NK-92 (cell line): ENCODE results near the gene TRAPPC5.

Source experiments
- DNase-seq: peaks from one replicate; lab custom pipeline; 2025; ENCODE audit not compliant: unreplicated experiment; lab: John Stamatoyannopoulos, UW

The TRAPPC5 gene

DNA sequence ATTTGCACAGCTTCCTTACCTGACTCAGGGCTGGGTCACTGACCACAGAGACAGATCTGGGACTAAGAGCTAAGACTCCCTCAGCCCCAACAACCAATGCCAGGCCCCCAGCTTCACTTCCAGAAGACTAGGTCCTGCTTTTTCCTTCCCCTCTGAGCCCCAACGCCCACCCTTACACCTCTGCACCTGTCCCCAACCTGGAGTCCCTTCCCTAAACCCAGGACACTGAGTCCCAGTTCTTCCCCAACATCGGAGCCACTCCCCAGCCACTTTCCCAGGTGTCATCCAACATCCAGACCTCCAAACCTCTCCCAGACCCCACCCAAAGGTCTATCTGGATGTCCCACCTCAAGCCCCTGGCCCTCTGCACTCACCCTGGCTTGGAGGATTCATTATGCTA, 18.4 kb downstream of the TRAPPC5 start:
- no peak for DNase-seq

GRCh38 chr19:7699417-7700401, 19.1 kb downstream of the TRAPPC5 start:
- DNase-seq: no peak

DNA sequence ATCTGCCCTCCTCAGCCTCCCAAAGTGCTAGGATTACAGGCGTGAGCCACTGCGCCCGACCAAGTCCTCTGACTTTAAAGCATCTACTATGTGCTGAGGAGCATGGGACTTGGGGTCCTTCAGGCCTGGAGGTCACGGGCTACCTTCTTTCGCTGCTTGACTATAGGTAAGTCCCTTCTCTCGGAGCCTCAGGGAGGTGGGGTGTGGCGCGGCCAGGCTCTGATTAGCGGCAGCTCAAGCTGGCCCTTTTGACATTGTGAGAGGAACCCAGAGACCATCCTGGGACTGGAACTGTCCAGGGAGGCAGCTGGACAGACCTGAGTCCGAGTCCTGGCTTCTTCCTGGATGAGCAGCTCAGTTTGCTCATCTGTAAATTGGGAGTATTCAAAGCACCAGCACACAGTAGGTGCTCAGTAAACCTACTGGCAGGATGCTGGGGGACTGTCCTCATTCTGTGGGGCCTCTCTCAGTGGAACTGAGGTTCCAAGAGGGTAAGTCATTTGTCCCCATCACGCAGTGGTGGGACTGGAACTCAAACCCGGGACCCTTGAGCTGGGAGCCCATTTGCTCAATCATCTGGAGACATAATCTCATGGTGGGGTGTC, 20.5 kb downstream of the TRAPPC5 start:
- DNase-seq: no peak

DNA sequence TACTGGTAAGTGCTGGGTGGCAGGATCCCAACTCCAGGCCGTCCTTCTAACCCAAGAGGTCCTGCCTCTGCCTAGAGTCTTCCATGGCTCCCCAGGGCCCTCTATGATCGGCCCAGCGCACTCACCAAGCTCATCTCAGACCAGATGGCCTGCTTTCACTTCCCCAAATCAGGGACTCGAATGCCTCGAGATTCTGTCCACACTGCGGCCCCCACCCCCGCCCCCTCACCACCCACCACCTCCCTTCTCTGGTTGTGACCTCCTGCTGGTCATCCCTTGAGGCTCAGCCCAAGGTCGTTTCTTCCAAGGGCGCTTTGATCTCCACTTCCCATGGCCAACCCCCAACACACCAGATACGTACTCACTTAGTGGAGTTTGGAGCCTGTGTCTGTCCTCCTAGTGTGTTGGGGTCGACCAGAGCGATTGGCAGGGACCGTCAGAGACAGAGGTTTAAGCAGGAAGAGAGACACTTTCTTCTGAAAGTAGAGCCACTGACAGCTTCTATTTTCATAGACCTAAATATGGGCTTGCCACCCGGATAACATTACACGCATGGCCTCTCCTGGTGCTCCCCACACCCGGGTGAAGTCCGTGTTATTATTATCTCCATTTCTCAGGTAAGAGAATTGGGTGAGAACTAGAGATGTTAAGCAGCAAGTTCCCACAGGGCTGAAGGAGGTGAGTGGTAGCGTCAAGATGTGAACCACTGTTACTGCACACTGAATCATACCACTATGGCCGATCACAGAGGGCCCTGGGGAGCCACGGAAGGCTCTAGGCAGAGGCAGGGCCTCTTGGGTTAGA, 21.2 kb downstream of the TRAPPC5 start, which contains the start of gene FCER2:
Gene FCER2 (minus strand): TSS at position 478 of the 804 bp plus-strand sequence. CDS start 2,371 bp downstream, outside the sequence.
- no peak for DNase-seq

GRCh38 chr19:7703332-7703731, 22.7 kb downstream of the TRAPPC5 start:
- DNase-seq: no peak

DNA sequence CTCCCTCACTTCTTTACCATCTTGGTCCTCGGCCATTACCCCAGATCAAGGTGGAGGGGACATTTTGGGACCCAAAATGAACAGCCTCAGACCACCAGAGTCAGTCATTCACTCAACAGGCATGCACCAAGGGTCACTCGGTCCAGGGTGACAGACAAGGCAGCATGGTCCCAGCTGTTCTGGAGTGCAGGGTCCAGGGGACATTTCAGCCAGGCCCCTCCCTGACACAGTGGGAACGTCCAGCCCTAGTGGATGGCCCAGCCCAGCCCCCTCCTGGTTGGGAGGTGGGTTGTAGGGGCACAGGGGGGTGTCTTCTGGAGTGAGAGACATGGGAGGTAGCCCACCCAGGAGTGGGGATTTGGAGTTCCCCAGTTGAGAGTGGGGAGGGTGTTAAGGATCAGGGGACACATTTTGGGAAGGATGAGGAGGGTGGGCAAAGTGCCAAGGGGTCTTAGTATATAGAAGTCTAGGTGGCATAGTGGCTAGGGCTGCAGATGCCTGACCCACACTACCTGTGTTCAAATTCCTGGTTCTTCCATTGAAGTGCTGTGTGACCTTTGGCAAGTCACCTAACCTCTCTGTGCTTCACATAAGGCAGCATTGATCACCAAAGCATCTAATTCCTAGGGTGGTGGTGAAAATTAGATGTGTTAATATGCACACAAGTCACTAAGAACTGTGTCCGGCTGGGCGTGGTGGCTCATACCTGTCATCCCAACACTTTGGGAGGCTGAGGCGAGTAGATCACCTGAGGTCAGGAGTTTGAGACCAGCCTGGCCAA, 23.8 kb downstream of the TRAPPC5 start:
- DNase-seq: no peak

- no peak for DNase-seq
Measured at GRCh38 chr19:7705387-7706187, 25.0 kb downstream of the TRAPPC5 start.

DNA sequence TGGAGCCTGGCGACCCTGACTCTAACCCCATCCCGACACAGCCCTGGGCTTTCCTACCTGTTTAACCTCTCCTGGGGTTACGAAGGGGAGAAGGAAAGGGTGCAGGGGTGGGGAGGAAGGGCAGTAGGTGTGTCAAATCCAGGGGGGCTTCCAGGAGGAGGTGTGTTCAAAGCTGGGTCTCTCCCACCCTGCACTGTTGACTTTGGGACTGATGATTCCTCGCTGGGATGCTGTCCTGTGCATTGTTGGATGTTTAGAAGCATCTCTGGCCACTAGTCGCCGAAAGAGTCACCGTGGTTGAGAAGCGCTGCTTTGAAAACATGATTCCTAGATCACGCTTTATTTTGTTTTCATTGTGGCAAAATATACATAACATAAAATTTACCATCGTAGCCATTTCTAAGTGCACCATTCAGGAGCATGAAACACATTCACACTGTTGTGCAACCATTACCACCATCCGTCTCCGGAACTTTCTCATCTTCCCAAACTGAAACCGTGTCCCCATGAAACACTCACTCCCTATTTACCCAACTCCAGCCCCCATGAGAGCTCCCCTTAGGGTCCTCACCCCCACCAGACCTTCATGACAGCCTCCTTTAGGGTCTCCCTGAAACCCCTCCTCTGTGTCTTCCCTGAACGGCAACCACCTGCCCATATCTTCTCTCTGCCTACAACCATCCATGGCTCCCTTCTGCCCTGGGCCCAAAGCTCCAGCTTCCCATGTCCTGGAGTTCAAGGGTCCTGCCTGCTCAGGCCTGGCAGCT, 25.7 kb downstream of the TRAPPC5 start:
- no peak for DNase-seq

- no peak for DNase-seq
Measured at GRCh38 chr19:7706955-7707456, 26.4 kb downstream of the TRAPPC5 start.

DNA sequence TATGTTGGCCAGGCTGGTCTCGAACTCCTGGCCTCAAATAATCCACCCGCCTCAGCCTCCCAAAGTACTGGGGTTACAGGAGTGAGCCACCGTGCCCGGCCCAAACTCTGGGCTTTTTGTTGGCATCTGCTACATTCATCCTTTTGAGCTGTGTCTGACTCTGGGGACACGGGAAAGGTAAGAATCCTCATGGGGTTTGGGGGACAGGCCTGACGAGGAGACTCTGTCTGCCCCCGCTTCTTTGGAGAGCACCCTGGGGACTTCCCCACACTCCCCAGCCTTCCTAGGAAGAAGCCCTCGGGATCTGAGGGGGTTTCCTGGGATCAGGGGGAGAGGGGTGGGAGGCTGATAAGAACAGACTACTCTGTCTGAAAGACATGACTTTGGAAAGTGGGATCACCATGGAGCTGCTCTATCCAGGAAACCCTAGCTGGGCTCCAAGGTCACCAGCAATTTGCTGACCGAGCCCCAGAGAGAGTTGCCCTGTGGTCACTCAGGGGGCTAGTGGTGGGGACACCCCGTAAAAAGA, 29.4 kb downstream of the TRAPPC5 start:
- no peak for DNase-seq

DNA sequence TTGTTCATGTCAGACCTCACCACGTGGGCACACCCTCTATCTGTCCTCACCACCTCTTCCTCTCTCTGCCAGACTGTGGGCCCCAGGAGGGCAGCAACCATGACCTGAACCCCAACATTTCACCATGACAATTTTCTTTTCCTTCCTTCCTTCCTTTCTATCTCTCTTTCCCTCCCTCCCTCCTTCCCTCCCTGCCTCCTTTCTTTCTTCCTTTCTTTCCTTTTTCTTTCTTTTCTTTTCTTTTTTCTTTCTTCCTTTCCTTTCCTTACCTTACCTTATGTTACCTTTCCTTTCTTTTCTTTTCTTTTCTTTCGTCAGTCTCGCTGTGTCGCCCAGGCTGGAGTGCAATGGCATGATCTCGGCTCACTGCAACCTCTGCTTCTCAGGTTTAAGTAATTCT, 30.0 kb downstream of the TRAPPC5 start:
- no peak for DNase-seq

- DNase-seq: no peak
Measured at GRCh38 chr19:7715671-7716070, 35.0 kb downstream of the TRAPPC5 start.

DNA sequence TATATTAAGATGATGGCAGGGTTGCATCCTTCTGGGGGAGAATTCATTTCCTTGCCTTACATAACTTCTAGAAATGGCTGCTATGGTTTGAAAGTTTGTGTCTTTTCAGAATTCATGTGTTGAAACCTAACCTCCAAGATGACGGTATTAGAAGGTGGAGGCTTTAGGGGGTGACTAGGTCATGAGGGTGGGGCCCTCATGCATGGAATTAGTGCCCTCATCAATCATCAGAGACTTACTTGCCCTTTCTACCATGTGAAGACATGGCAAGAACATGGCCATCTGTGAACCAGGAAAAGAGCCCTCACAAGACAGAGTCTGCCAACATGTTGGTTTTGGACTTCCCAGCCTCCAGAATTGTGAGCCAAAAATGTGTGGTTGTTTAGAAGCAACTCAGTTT, 36.1 kb downstream of the TRAPPC5 start:
- DNase-seq: no peak

DNA sequence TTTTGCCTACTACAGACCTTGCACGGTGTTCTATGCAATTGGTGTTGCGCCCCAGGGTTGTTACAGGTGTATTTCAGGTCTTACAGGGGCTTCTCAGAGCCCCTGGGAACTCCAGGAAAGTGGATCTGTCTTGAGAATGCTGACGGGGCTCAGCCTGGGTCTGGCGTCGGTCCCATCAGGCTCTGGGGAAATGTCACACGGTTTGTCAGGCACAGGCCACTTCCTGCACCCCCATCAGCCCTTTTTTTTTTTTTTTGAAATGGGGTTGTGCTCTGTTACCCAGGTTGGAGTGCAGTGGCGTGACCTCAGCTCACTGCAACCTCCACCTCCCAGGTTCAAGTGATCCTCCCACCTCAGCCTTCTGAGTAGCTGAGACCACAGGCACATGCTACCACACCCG, 38.0 kb downstream of the TRAPPC5 start:
- DNase-seq: no peak

DNA sequence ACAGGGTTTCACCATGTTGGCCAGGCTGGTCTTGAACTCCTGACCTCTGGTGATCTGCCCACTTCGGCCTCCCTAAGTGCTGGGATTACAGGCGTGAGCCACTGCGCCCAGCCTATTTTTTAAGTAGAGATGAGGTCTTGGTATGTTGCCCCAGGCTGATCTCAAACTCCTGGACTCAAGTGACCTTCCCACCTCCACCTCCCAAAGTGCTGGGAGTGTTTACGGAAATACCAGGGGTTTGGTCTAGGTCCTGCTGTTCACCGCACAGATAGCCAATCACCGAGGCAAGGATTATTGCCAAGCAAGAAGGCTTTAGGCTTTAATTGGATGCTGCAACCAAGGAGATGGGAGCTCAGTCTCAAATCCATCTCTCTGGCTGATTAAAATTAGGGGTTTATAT, 39.7 kb downstream of the TRAPPC5 start:
- no peak for DNase-seq

GRCh38 chr19:7722231-7722651, 41.6 kb downstream of the TRAPPC5 start:
- DNase-seq: no peak

- DNase-seq: no peak
Measured at GRCh38 chr19:7725791-7726190, 45.2 kb downstream of the TRAPPC5 start.

GRCh38 chr19:7729211-7729610, 48.6 kb downstream of the TRAPPC5 start:
- no peak for DNase-seq
